HG02759 (cell line): Measurements from ENCODE around the gene LRRC19.
A peak's percentile ranks its signal among the peaks of the same experiment; 100 is the strongest.

Source experiments
- ATAC-seq: cut with Tn5 transposase; IDR thresholded peaks from one replicate; pipeline ENCODE4 v1.9.1; 2021; ENCODE audit warnings: mild to moderate bottlenecking, moderate library complexity; ENCODE audit not compliant: unreplicated experiment

LRRC19 gene

GRCh38 chr9:27005491-27005890, at the start of gene LRRC19:
LRRC19 (minus strand) TSS chr9:27005672; CDS start chr9:26999694, 5,978 bp downstream.
- no peak for ATAC-seq

- ATAC-seq = no peak
These were observed 49.4 kb upstream of the LRRC19 start for GRCh38 chr9:27054841-27055240.

GRCh38 chr9:27054125-27054524, 48.7 kb upstream of the LRRC19 start:
- no peak for ATAC-seq

- no peak for ATAC-seq
These were observed 48.0 kb upstream of the LRRC19 start for GRCh38 chr9:27053369-27054022.

- ATAC-seq = no peak
These were observed 41.7 kb upstream of the LRRC19 start for GRCh38 chr9:27047136-27047535.

GRCh38 chr9:27043176-27043575, 37.7 kb upstream of the LRRC19 start:
- no peak for ATAC-seq

GRCh38 chr9:27042476-27042875, 37.0 kb upstream of the LRRC19 start:
- no peak for ATAC-seq

- ATAC-seq = no peak
These were observed 36.3 kb upstream of the LRRC19 start for GRCh38 chr9:27041746-27042145.

- no peak for ATAC-seq
These were observed 32.0 kb upstream of the LRRC19 start for GRCh38 chr9:27037499-27037898.

- ATAC-seq = peak; percentile 93
These were observed 28.4 kb upstream of the LRRC19 start for GRCh38 chr9:27033815-27034403.

- no peak for ATAC-seq
These were observed 23.7 kb upstream of the LRRC19 start for GRCh38 chr9:27029186-27029585.

GRCh38 chr9:27022920-27023319, 17.4 kb upstream of the LRRC19 start:
- ATAC-seq = no peak

GRCh38 chr9:27019589-27019988, 14.1 kb upstream of the LRRC19 start:
- ATAC-seq = no peak

GRCh38 chr9:27003426-27004077, 1.9 kb downstream of the LRRC19 start:
- no peak for ATAC-seq

GRCh38 chr9:26995810-26996209, 9.7 kb downstream of the LRRC19 start:
- ATAC-seq = no peak

GRCh38 chr9:26983340-26983739, 22.1 kb downstream of the LRRC19 start:
- no peak for ATAC-seq

GRCh38 chr9:26975728-26976707, 29.5 kb downstream of the LRRC19 start:
- ATAC-seq = no peak

- no peak for ATAC-seq
These were observed 30.5 kb downstream of the LRRC19 start for GRCh38 chr9:26974927-26975326.

GRCh38 chr9:26973989-26974388, 31.5 kb downstream of the LRRC19 start:
- ATAC-seq = no peak

GRCh38 chr9:26971721-26972120, 33.8 kb downstream of the LRRC19 start:
- ATAC-seq = no peak

- ATAC-seq = no peak
These were observed 48.6 kb downstream of the LRRC19 start for GRCh38 chr9:26956860-26957233.
